WERI-Rb-1 (cell line): ENCODE results near the gene ID1.

Experiments
- DNase-seq: peaks from one replicate; pipeline ENCODE4 v3.0.0-alpha.2; 2020
- H3K27ac ChIP-seq: fragments of 250-450 bp; sonication (Bioruptor Pico); 2 replicates; pipeline ENCODE4 v1.5.1; 2020; ENCODE audit warnings: mild to moderate bottlenecking, moderate library complexity
- H3K27me3 ChIP-seq: fragments of 250-450 bp; sonication (Bioruptor Pico); 2 replicates; pipeline ENCODE4 v1.5.1; 2021; ENCODE audit warnings: mild to moderate bottlenecking, low read depth, moderate library complexity; ENCODE audit not compliant: insufficient read depth, severe bottlenecking
- H3K36me3 ChIP-seq: fragments of 250-450 bp; sonication (Bioruptor Pico); 2 replicates; pipeline ENCODE4 v1.5.1; 2020; ENCODE audit warnings: mild to moderate bottlenecking, moderate library complexity
- H3K4me3 ChIP-seq: 2 replicates; pipeline ENCODE4 v1.5.1; 2011; ENCODE audit warnings: low read depth, mild to moderate bottlenecking, control low read depth, low read length
- H3K9me3 ChIP-seq: fragments of 250-450 bp; sonication (Bioruptor Pico); 2 replicates; pipeline ENCODE4 v1.5.1; 2021; ENCODE audit warnings: mild to moderate bottlenecking, moderate library complexity; ENCODE audit not compliant: severe bottlenecking
- TF ChIP-seq, protein P1 (sequence below): IDR thresholded peaks from 2 replicates; pipeline ENCODE4 v1.5.1; 2011; ENCODE audit warnings: low read depth, mild to moderate bottlenecking, control low read depth, inconsistent platforms, low read length

ID1 gene

GRCh38 chr20:31630187-31630790, 25.2 kb downstream of the ID1 start:
- Histone ChIP-seq H3K9me3 (no peaks in the 10 kb centered on the region), H3K27me3 (no peaks in the 10 kb centered on the region), H3K36me3 (no peaks in the 10 kb centered on the region), H3K4me3 (no peak overlapping the region), H3K27ac (no peak overlapping the region)
- TF ChIP-seq, protein P1, sequence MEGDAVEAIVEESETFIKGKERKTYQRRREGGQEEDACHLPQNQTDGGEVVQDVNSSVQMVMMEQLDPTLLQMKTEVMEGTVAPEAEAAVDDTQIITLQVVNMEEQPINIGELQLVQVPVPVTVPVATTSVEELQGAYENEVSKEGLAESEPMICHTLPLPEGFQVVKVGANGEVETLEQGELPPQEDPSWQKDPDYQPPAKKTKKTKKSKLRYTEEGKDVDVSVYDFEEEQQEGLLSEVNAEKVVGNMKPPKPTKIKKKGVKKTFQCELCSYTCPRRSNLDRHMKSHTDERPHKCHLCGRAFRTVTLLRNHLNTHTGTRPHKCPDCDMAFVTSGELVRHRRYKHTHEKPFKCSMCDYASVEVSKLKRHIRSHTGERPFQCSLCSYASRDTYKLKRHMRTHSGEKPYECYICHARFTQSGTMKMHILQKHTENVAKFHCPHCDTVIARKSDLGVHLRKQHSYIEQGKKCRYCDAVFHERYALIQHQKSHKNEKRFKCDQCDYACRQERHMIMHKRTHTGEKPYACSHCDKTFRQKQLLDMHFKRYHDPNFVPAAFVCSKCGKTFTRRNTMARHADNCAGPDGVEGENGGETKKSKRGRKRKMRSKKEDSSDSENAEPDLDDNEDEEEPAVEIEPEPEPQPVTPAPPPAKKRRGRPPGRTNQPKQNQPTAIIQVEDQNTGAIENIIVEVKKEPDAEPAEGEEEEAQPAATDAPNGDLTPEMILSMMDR: no peak
- no peak for DNase-seq

- Histone ChIP-seq H3K27me3 (no peaks in the 10 kb centered on the region), H3K36me3 (no peaks in the 10 kb centered on the region), H3K4me3 (no peak overlapping the region), H3K9me3 (no peaks in the 10 kb centered on the region), H3K27ac (no peak overlapping the region)
- no peak for DNase-seq
- TF ChIP-seq, protein P1: no peak
Measured at GRCh38 chr20:31632548-31633338, 27.7 kb downstream of the ID1 start.

DNA sequence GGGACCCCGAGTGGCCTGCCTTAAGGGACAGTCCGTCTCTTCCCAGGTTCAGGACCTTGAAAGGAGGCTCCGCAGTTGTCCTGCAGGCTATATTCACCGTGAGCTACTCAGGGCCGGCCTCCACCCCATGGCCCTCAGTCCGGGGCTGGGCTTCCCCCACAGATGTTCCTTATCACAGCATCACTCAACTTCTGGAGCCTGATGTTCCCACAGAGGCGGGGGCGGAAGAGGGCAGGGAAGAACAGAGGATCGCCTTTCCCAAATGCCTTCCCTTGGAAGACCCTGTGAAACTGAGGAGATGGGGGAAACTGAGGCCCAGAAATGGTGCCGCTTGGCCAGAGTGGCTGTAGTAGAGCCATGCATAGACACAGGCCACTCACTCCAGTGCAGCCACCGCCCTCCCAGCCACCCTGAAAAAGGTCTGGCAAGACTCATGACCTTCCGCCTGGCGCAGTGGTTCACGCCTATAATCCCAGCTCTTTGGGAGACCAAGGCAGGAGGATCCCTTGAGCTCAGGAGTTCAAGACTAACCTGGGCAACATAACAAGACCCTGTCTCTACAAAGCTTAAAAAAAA, 28.3 kb downstream of the ID1 start:
- Histone ChIP-seq H3K4me3 (no peak overlapping the region), H3K27ac (no peak overlapping the region), H3K27me3 (no peaks in the 10 kb centered on the region), H3K9me3 (no peaks in the 10 kb centered on the region), H3K36me3 (no peaks in the 10 kb centered on the region)
- TF ChIP-seq, protein P1: no peak
- DNase-seq: no peak

DNA sequence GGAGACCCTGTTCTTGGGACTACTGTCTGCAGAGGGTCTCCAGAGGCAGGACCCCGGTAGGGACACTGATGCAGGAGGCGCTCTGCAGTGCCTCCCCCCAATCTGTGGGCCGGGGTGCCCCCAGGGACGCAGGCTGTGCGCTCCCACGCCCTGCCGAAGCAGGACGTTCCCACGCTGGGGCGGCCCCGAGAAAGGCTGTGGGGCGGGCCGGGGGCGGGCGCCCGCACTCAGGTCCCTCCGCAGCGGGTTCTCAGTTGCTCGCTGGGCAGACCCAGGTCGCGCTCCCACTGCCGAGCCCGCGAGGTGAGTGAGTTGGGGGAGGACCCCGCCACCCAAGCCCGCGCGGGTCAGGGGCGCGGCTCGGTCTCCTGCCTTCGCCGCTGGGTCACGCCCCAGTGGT, 32.6 kb downstream of the ID1 start, which contains the start of gene COX4I2:
TSS of gene COX4I2 (plus strand) at position 253 of the 400 bp plus-strand sequence. CDS start 1,106 bp downstream, outside the sequence.
- TF ChIP-seq, protein P1: no peak
- H3K4me3 ChIP-seq: no peak within 1 kb of the TSS

GRCh38 chr20:31638317-31638716, 33.2 kb downstream of the ID1 start:
- peak overlapping the region; percentile 58 for H3K27ac ChIP-seq
- H3K27me3 ChIP-seq: no peaks in the 10 kb centered on the region
- DNase-seq: peak; percentile 66
- H3K4me3 ChIP-seq: no peak overlapping the region
- no peaks in the 10 kb centered on the region for H3K36me3 ChIP-seq
- H3K9me3 ChIP-seq: no peaks in the 10 kb centered on the region
- TF ChIP-seq, protein P1: no peak

More for the DNA sequence above, 32.6 kb downstream of the ID1 start, which contains the start of gene COX4I2:
- Histone ChIP-seq H3K27me3 (no peaks in the 10 kb centered on the region), H3K27ac (peak within 1 kb of the TSS; percentile 58), H3K9me3 (no peaks in the 10 kb centered on the region), H3K36me3 (no peaks in the 10 kb centered on the region)
- DNase-seq: no peak
